GM13977 (cell line): Measurements from ENCODE around the gene CNGA3.

Experiments used
- DNase-seq: peaks from one replicate; pipeline ENCODE4 v3.0.0; 2012; ENCODE audit warnings: low spot score
- in situ Hi-C: fragments of 300-500 bp; cut with MboI; formaldehyde crosslinking; loops from one replicate; pipeline ENCODE4 v1.12.0; 2022; ENCODE audit warnings: low sequenced_read_pairs, low pct_unique_long_range_greater_than_20kb, mixed read lengths, inconsistent platforms; ENCODE audit not compliant: unreplicated experiment
- TF ChIP-seq, protein P1 (sequence below): IDR thresholded peaks from 2 replicates; pipeline ENCODE4 v1.5.1; 2012; ENCODE audit warnings: mild to moderate bottlenecking, control low read depth; ENCODE audit not compliant: insufficient read depth; ENCODE audit errors: extremely low read depth, missing control alignments

Gene CNGA3

DNA sequence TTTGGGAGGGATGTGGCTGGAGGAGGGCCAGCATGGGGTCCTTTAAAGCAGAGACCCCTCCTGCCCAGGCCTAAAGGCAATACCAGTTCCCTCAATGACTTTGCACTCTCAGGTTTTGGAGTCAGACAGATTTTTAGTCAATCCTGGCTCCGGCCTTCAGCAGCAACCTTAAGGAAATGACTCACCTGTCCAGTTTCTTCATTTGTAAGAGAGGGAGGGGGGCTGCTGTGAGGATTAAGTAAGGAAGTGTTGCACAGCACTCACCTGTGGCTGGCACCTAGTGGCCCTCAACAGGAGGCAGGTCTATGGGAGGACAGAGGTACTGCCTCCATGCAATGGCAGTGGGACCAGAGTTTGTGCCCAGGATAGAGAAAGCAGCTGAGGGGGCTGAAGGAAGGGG, 13.7 kb downstream of the CNGA3 start:
- in situ Hi-C loops = no loop called here
- DNase-seq = no peak
- TF ChIP-seq, protein P1, sequence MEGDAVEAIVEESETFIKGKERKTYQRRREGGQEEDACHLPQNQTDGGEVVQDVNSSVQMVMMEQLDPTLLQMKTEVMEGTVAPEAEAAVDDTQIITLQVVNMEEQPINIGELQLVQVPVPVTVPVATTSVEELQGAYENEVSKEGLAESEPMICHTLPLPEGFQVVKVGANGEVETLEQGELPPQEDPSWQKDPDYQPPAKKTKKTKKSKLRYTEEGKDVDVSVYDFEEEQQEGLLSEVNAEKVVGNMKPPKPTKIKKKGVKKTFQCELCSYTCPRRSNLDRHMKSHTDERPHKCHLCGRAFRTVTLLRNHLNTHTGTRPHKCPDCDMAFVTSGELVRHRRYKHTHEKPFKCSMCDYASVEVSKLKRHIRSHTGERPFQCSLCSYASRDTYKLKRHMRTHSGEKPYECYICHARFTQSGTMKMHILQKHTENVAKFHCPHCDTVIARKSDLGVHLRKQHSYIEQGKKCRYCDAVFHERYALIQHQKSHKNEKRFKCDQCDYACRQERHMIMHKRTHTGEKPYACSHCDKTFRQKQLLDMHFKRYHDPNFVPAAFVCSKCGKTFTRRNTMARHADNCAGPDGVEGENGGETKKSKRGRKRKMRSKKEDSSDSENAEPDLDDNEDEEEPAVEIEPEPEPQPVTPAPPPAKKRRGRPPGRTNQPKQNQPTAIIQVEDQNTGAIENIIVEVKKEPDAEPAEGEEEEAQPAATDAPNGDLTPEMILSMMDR = no peak

DNA sequence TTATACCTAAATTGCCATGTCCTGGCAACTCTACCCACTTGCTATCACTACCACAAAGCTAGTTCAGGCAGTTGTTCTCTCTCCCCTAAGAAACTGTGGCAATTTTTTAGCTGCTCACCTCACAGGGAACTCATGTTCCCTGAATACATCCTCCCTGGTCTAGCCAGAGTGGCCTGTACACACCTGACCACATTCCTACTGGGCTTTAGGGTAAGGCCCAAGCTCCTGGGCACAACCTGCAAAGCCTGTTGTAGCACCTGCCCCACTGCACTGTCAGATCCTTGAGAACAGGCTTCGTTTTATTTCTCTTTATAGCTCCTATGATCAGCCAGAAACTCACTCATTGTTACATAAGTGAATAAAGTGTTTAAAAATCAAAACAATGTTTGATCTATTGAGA, 21.5 kb downstream of the CNGA3 start:
- TF ChIP-seq, protein P1 = no peak
- no peak for DNase-seq
- in situ Hi-C loops = no loop called here

DNA sequence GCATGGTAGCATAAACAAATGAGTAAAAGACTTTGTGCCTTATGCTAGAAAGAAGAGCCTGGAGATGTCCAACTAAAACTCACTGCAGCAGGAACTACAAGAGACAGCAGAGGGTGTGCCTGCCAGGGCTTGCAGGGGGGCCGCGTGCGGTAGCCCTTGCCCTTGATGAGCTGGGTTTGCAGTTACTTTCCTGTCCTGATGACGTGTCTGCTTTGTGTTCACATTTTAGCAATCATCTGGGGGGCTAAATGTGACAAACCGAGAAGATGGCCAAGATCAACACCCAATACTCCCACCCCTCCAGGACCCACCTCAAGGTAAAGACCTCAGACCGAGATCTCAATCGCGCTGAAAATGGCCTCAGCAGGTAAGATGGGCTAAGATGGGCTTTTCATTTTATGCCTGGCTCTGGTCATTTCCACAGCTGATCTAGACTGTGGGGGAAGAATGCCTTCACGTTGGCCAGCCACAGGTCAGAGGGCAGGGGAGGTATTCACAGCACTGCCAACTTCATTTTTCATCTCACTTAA, 23.5 kb downstream of the CNGA3 start:
- TF ChIP-seq, protein P1 = no peak
- no peak for DNase-seq
- in situ Hi-C loops = no loop called here

DNA sequence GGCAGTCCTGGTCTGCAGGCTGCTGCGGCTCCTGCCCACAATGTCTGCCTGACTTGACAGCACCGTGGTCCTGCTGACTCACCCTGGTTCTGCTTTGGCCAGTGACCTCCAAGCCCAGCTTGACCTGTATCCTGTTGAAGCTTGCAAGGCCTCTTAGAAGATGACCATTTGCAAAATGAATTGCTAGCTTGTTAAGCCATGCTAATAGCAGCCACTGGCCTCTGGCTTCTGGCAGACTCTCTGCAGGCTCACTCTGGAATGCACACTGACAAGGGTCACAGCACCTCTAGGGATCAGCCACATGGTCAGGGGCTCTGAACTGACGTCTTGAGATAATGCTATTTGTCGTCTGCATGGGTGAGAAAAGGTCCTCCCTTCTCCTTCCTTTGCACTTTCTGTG, 25.9 kb downstream of the CNGA3 start:
- in situ Hi-C loops = no loop called here
- TF ChIP-seq, protein P1 = no peak
- no peak for DNase-seq

DNA sequence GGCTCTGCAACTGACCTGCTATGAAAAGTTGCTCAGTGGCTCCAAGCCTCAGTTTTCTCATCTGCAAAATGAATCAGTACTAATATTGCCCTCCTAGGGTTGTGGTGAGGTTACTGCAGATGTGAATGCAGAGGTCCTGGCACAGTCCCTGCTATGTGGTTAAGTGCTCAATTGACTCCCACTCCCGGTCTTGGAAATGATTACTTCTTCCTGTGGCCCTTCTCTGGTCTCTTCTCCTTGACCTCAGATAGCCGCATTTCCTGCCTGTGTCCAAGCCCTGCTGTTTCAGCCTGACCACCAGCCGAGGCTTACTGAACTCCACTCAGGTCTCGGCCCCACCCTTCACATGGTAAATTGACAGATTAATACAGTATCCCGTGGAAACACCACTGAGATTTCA, 26.3 kb downstream of the CNGA3 start:
- TF ChIP-seq, protein P1 = no peak
- in situ Hi-C loops = no loop called here
- DNase-seq = no peak

DNA sequence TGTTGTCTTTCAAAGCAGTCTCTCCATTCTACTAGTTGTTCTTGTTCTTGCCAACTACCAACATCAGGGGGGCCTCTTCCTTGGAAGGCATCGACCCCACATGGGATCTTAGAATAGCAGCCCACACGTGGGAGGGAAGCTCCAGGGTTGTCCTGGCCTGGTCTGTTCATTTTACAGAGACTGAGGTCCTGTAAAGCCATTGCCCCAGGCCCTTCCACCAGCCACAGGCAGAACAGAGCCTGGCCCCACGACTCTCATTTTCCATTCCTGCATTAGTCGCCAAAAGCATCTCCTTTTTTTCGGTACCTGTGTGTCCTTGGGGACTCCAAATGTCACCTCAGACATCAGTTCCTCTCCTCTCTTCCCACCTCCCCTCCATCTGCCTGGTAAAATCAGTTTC, 28.0 kb downstream of the CNGA3 start:
- TF ChIP-seq, protein P1 = no peak
- in situ Hi-C loops = no loop called here
- no peak for DNase-seq
